H1 (cell line): ENCODE data around the gene MDFI. TPM values are rescaled to one million over a fixed set of nuclear protein-coding genes. Genes with fewer than 3 reads are reported as not detected.

Experiments
- BACH1 ChIP-seq: IDR thresholded peaks from 2 replicates; pipeline ENCODE4 v1.6.1; 2012; ENCODE audit warnings: low read length, improper control_type of control experiment
- CREB1 ChIP-seq: IDR thresholded peaks from 2 replicates; pipeline ENCODE4 v1.6.1; 2012; ENCODE audit warnings: inconsistent platforms
- HDAC6 ChIP-seq: IDR thresholded peaks from one replicate; pipeline ENCODE4 v1.7.1; 2012; ENCODE audit warnings: low read depth, mild to moderate bottlenecking, inconsistent platforms, low read length, moderate library complexity
- KDM4A ChIP-seq: IDR thresholded peaks from one replicate; pipeline ENCODE4 v1.7.1; 2012; ENCODE audit warnings: low read depth, mild to moderate bottlenecking, moderate library complexity, low read length, inconsistent platforms; ENCODE audit not compliant: severe bottlenecking
- KDM5A ChIP-seq: fragments of 200-600 bp; IDR thresholded peaks from 2 replicates; pipeline ENCODE4 v1.7.1; 2012; ENCODE audit warnings: mild to moderate bottlenecking, low read length, inconsistent platforms, mixed read lengths
- POLR2AphosphoS5 ChIP-seq: IDR thresholded peaks from 2 replicates; pipeline ENCODE4 v1.6.1; 2011; ENCODE audit warnings: low read depth, low read length
- SIN3A ChIP-seq, 2 experiments: IDR thresholded peaks in 1 of 2; conservative IDR thresholded peaks in 1 of 2; 2 replicates each; pipeline ENCODE4 v1.6.1; 2011 to 2012; ENCODE audit warnings: low read length in 2 of 2, improper control_type of control experiment in 1 of 2, low read depth in 1 of 2, mild to moderate bottlenecking in 1 of 2
- SIX5 ChIP-seq: IDR thresholded peaks from 2 replicates; pipeline ENCODE4 v1.6.1; 2011; ENCODE audit warnings: mild to moderate bottlenecking, low read depth, low read length
- SP1 ChIP-seq: IDR thresholded peaks from 2 replicates; pipeline ENCODE4 v1.6.1; 2011; ENCODE audit warnings: low read depth, low read length
- TBP ChIP-seq: IDR thresholded peaks from 2 replicates; pipeline ENCODE4 v1.6.1; 2011; ENCODE audit warnings: low read depth, low read length, improper control_type of control experiment
- polyA plus RNA-seq, 7 experiments: library from polyadenylated mRNA; depleted of rRNA in 3 of 7; stranded (reverse) in 5 of 7; unstranded in 2 of 7; fragments of >200 nt in 5 of 7; fragments of 200-250 nt in 2 of 7; gene quantifications; 1 replicate in 5 of 7; 2 replicates in 1 of 7; 4 replicates in 1 of 7; pipeline versions ENCODE4 v1.2.1 to v1.2.3, GENCODE V29; 2011 to 2013; ENCODE audit warnings: missing spikeins in 2 of 7, mixed read lengths in 2 of 7
- total RNA-seq: library from RNA; stranded (reverse); fragmentation: NEBNext Ultra II Directional; extraction: Animal tissue kit (Norgen Biotek cat#: 25700); gene quantifications from 2 replicates; pipeline ENCODE4 v1.2.1, GENCODE V29; 2021
- TF ChIP-seq, protein P1 (sequence below), 3 experiments: IDR thresholded peaks; 1 replicate in 2 of 3; 2 replicates in 1 of 3; pipeline versions ENCODE4 v1.5.1 to v1.6.1; 2011; ENCODE audit warnings: low read length in 3 of 3, mild to moderate bottlenecking in 3 of 3, inconsistent platforms in 2 of 3, low read depth in 1 of 3, moderate library complexity in 1 of 3; ENCODE audit not compliant: insufficient read depth in 1 of 3; ENCODE audit errors: control extremely low read depth in 1 of 3
- TF ChIP-seq, protein P2 (sequence below): IDR thresholded peaks from 2 replicates; pipeline ENCODE4 v1.6.1; 2012; ENCODE audit warnings: inconsistent platforms

The MDFI gene
- total and polyA plus RNA-seq, 2 of the 8 experiments (the other 6 are each of a cell fraction or from before 2014, with no cell fraction given): 41.0 to 65.6 TPM

GRCh38 chr6:41589636-41590622, 48.3 kb upstream of the MDFI start (continued):
- no peak for TF ChIP-seq SIN3A (conservative IDR thresholded peaks at IDR 0.05 in 1 of 2, IDR thresholded peaks at IDR 0.05 in 1 of 2; ENCODE audit: low read depth in 1 of 2, low read length in 2 of 2)
- no peak for TF ChIP-seq SIX5
- TF ChIP-seq CREB1: no peak
- TF ChIP-seq, protein P1, sequence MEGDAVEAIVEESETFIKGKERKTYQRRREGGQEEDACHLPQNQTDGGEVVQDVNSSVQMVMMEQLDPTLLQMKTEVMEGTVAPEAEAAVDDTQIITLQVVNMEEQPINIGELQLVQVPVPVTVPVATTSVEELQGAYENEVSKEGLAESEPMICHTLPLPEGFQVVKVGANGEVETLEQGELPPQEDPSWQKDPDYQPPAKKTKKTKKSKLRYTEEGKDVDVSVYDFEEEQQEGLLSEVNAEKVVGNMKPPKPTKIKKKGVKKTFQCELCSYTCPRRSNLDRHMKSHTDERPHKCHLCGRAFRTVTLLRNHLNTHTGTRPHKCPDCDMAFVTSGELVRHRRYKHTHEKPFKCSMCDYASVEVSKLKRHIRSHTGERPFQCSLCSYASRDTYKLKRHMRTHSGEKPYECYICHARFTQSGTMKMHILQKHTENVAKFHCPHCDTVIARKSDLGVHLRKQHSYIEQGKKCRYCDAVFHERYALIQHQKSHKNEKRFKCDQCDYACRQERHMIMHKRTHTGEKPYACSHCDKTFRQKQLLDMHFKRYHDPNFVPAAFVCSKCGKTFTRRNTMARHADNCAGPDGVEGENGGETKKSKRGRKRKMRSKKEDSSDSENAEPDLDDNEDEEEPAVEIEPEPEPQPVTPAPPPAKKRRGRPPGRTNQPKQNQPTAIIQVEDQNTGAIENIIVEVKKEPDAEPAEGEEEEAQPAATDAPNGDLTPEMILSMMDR (IDR thresholded peaks at IDR 0.05; ENCODE audit: control extremely low read depth in 1 of 3, insufficient read depth in 1 of 3, low read depth in 1 of 3, low read length in 3 of 3): no peak
- no peak for TF ChIP-seq TBP
- TF ChIP-seq, protein P2, sequence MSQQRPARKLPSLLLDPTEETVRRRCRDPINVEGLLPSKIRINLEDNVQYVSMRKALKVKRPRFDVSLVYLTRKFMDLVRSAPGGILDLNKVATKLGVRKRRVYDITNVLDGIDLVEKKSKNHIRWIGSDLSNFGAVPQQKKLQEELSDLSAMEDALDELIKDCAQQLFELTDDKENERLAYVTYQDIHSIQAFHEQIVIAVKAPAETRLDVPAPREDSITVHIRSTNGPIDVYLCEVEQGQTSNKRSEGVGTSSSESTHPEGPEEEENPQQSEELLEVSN: no peak
- TF ChIP-seq SP1: no peak
- TF ChIP-seq KDM4A: no peak
- TF ChIP-seq HDAC6: no peak
- TF ChIP-seq KDM5A: no peak
- no peak for TF ChIP-seq BACH1
- TF ChIP-seq POLR2AphosphoS5: no peak
